Head of caudate nucleus (tissue), 42 donors: ENCODE measurements around the gene GNAT1.
A peak's percentile ranks its signal among the peaks of the same experiment; 100 is the strongest.

Experiments
- DNase-seq, 42 donors: peaks; one replicate each; pipeline versions ENCODE4 v3.0.0 to v3.0.0-alpha.2; 2020 to 2021; ENCODE audit warnings: mixed read lengths in 7 of 42
- intact Hi-C: fragments of 100-400 bp; cut with DNase I; formaldehyde crosslinking; loops from one replicate; pipeline ENCODE4 v1.15.0; 2022

Gene GNAT1

DNA sequence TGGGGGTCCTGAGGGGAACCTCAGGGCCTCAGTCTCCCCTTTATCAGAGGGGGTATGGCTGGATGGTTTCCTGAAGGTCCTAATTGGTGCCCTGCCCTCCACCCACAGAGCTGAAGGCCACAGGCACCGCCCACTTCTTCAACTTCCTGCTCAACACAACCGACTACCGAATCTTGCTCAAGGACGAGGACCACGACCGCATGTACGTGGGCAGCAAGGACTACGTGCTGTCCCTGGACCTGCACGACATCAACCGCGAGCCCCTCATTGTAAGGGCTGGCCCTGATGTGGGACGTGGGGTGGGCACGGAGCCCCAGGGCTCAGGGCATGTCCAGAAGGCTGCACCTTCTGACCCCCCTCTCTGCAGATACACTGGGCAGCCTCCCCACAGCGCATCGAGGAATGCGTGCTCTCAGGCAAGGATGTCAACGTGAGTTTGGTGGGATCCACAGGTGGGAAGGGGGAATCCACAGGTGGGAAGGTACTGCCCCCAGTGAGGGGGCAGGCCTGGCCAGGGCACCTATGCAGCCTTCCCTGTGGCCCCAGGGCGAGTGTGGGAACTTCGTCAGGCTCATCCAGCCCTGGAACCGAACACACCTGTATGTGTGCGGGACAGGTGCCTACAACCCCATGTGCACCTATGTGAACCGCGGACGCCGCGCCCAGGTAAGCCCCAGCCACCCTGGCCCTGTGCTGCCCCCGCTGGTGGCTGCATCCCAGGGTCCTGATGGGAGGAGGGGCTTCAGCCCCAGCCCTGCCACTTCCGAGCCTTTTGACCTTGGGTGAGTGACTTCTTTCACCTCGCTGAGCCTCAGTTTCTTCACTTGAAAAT is 17.5 kb upstream of the GNAT1 start:
- intact Hi-C loops: no loop called here

DNA sequence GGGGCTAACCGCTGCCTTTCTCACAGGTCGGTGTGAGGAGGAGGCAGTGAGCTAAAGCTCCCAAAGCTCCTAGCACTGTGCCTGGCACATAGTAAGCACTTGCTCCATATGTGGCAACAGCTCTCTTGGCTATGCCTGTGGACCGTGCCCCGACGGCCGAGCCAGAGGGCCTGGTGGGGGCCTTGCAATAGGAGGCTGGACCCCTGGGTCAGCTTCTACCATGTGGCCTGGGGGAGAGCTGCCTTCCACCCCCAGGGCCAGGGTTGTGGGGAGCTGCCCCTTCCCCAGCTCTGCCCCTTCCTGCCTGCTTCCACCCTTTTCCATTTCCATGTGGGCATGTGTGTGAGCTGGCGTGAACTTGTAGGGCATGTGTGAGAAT is 16.9 kb upstream of the GNAT1 start:
- no peak for DNase-seq
- intact Hi-C loops: no loop called here

More for the DNA sequence above, 17.5 kb upstream of the GNAT1 start:
- DNase-seq: no peak

DNA sequence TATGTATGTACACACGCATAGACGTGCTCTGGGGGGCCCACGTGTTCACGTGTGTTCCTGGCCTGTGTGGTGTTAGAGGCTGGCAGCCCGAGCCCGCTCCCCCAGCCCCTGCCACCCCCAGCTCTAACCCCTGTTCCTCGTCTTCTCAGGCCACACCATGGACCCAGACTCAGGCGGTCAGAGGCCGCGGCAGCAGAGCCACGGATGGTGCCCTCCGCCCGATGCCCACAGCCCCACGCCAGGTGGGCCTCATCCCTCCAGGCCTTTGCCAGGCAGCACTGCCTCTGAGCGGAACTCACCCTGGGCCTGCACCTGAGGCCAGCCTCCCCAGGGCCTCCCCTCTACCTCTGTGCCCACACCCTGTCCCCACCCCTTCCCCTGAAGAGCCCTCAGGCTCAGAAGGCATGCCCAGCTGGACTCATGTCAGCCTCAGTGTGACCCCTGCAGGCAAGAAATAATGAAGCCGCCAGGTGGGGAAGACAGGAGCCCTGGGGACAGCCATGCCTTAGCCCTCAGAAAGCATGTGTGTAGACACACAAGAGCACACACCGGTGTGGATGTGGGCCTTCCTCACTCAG is 16.4 kb upstream of the GNAT1 start:
- DNase-seq: no peak
- intact Hi-C loops: no loop called here

DNA sequence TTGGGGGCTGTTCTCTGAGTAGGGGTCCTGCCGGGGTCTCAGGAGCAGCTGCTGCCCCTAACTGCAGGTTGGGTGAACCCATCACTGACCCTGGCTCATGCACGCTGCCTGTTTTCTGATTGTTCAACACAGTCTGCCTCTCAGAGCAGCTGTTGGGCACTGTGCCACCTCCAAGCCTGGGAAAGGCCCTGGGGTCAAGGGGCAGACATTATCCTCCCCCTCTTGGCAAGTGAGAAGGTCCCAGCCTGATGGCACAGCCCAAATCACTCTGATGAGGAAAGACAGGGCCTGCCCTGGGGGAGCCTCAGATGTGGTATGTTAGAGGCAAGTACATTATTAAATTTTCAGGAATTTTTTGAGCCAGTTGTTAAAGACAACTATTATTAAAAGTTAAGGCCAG is 14.1 kb upstream of the GNAT1 start:
- intact Hi-C loops: no loop called here
- no peak for DNase-seq

DNA sequence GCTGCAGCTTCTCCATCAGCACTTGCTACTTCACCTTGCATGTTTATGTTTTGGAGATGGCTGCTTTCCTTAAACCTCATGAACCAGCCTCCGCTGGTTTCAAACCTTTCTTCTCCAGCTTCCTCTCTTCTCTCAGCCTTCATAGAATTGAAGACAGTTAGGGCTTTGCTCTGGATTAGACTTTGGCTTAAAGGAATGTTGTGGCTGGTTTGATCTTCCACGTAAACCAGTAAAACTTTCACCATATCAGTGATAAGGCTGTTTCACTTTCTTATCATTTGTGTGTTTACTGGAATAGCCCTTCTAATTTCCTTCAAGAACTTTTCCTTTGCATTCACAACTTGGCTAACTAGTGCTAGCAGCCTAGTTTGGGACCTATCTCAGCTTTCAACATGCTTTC is 11.7 kb upstream of the GNAT1 start:
- no peak for DNase-seq
- intact Hi-C loops: no loop called here

DNA sequence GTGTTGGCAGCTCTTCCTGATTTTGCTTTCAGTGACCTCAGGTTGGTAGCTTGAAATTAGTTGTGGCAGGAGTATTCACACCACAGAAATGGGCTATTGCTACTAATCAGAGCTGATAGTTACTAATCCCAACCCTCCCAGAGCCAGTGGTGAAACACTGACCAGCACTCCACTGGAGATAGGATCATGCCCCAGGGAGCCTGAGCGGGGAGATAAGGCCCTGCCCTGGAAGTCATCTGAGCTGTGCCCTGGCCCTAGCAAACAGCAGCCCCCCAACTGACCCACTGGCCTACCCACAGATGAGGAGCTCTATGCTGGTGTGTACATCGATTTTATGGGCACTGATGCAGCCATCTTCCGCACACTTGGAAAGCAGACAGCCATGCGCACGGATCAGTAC is 9.4 kb upstream of the GNAT1 start:
- DNase-seq: no peak
- intact Hi-C loops: no loop called here

DNA sequence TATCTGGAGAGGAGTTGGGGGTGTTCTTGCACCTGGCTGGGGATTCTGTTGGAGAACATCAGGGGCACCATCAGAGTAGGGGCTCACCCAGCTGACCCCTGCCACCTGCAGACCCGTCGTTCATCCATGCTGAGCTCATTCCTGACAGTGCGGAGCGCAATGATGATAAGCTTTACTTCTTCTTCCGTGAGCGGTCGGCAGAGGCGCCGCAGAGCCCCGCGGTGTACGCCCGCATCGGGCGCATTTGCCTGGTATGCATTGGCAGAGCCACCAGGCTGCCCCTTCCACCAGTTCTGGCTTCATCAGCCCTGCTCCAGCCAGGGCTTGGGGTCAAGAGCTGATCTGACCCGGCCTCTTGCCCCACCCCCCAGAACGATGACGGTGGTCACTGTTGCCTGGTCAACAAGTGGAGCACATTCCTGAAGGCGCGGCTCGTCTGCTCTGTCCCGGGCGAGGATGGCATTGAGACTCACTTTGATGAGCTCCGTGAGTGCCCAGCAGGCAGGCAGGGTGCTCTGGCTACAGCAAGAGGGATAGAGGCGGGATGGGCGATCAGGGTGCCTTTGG is 8.8 kb upstream of the GNAT1 start:
- DNase-seq: no peak
- intact Hi-C loops: no loop called here

DNA sequence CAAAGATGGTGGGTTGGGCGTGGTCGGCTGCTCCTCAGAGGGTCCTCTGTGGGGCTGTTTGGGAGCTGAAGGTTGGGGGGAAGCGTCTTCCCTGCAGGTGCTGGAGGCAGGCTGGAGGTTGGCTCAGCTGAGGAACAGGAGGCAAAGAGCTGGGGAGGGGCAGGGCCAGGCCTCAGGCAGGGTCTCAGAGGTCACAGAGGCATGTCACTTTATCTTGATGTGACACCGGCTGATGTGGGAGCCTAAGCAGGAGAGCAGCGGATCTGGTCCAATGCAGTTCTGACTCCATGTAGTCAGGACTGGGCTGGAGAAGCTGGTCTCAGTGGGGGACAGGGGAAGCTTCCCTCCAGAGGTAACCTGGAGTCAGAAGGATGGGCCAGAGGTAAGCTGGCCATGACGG is 7.7 kb upstream of the GNAT1 start:
- DNase-seq: no peak
- intact Hi-C loops: no loop called here

DNA sequence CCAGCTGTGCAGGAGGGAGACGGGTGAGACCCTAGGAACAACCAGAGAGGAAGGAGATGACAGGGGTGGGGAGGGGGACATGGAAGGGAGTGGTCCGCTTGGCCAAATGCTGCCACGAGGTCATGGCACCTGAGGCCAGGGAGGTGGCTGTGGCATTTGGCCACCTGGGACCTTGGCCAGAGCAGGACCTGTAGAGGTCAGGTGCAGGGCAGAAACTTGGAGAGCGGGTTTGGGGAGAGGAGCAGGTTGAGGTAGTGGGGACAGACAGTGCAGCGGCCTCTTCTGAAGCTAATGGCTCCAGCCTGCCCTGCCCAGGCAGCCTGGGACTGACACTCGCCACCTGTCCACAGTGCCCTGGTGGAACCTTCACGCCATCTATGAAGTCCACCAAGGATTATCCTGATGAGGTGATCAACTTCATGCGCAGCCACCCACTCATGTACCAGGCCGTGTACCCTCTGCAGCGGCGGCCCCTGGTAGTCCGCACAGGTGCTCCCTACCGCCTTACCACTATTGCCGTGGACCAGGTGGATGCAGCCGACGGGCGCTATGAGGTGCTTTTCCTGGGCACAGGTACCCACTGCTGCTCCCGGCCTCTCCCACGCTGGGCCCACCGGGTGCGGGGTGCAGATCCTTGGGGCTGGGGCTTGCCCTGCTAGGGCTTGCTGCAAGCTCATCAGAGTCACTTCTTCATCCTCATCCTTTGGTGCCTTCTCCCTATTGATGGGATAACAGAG is 7.0 kb upstream of the GNAT1 start:
- intact Hi-C loops: no loop called here
- no peak for DNase-seq

DNA sequence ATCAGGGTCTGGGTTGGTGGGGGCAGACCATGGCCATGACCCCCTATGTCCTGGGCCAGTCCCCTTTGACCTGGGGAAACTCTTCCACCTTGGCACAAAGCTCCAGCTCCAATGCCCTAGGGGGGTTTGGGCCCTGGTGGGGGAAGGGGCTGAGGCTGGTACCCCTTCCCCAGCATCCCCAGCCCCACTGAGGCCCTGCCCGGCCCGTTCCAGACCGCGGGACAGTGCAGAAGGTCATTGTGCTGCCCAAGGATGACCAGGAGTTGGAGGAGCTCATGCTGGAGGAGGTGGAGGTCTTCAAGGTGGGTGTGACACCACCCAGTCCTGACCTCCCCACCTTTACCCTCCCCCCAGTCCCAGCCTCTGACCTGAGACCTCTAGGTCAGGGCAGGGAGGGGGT is 6.2 kb upstream of the GNAT1 start:
- intact Hi-C loops: no loop called here
- DNase-seq: no peak

DNA sequence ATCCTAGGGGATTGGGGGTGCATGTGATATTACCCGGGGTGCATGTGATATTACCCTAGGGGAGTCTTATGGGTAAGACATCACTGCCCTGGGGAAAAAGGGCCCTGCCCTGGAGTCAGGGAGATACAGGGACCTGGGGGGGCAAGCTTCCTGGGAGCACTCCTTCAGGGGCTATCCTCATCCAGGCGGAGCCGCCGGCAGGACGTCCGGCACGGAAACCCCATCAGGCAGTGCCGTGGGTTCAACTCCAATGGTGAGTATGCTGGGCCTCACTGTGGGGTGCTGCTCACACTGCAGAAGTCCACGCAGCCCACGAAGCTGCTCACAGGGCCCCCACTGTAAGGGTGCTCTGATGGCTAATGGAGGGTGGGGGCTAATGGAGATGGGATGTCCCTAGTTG is 5.3 kb upstream of the GNAT1 start:
- DNase-seq: no peak
- intact Hi-C loops: no loop called here

DNA sequence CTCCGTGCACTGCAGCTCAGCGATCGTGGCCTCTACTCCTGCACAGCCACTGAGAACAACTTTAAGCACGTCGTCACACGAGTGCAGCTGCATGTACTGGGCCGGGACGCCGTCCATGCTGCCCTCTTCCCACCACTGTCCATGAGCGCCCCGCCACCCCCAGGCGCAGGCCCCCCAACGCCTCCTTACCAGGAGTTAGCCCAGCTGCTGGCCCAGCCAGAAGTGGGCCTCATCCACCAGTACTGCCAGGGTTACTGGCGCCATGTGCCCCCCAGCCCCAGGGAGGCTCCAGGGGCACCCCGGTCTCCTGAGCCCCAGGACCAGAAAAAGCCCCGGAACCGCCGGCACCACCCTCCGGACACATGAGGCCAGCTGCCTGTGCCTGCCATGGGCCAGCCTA is 3.7 kb upstream of the GNAT1 start:
- intact Hi-C loops: loop anchor here (2.0 kb wide), 1 partner anchor 67 kb away; no protein-coding TSS in a partner anchor
- no peak for DNase-seq

DNA sequence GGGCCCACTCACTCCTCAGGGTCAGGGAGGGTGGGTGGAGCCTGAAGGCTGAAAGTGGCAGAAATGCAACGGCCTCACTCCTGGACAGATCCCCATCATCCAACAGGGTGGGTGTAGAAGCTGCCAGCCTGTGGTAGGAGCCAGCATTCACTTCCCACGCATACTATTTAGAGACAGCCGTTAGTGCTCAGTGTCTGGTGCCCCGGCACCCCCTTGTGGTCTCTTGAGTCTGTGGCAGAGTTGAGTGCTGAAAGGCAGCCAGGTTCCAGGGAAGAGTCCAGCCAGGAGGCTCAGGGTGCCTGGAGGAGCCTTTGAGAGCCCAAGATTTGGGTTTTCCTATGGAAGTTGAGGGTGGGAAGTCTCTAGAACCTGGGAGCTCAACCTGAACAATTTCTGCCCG is 2.1 kb upstream of the GNAT1 start:
- peak; percentile 63 to 92 (median 80) for DNase-seq
- intact Hi-C loops: loop anchor here (2.0 kb wide), 1 partner anchor 68 kb away; no protein-coding TSS in a partner anchor

DNA sequence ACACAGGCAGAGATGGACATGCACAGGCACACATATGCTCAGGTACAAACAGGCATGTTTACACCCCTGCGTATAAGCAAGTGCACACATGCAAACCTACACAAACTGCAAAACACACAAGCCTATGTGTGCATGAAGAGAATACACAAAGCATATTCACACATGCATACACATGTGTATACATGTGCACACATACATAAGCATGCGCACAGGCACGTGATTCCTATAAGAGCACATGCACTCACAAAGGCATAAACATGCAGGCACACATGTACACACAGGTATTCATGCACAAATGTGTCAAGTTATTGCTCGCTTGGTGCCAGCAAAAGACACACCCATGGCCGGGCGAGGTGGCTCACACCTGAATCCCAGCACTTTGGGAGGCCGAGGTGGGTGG is 1.4 kb upstream of the GNAT1 start:
- DNase-seq: no peak
- intact Hi-C loops: loop anchor here (2.0 to 5.0 kb wide), 2 partner anchors 69 to 87 kb away; partner anchors contain the start of gene LSMEM2

DNA sequence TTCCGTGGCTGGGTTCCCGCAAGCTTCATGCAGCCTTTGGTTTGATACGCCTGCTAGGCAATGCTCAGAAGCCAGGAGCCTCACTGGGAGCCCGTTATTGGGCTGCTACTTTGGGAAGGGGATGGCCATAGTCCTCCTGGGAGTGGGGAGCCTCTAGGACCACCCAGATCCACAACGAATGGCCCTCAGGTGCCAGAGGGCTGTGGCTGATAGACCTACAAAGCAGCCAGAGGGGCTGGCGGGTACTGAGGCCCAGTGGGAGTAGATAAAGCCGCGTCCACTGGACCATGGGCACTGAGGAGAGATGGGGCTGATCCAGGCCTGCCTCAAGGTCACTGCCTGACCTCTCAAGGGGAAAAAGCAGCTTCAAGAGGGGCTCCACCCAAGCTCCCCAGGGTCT is 714 bp downstream of the GNAT1 start:
- no peak for DNase-seq
- intact Hi-C loops: loop anchor here (2.0 to 5.0 kb wide), 2 partner anchors 35 to 85 kb away; partner anchors contain the start of gene LSMEM2

DNA sequence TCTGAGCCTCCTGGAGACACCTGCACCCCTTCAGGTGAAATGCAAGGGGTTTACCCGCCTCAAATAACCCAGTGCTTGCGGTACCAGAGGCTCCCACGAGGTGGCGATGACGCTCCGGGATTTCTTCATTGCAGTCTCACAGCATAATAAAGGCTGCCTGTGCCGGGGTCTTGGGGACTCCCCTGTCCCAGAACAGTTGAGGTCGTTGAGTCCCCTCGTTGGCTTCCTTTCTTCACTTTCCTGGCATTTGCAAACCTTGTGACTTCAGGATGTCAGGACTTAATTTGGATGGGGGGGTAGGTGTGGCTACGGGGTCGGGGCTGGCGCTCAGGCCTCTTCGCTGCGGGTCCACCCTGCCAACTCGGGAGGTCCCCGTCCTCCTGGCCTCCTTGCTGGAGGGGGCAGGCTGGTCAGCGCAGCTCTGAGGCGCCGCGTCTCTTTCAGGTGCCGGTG is 1.3 kb downstream of the GNAT1 start:
- peak in 41 of 42 donors; percentile 47 to 90 (median 78) for DNase-seq
- intact Hi-C loops: loop anchor here (2.0 to 5.0 kb wide), 2 partner anchors 34 to 85 kb away; partner anchors contain the start of gene LSMEM2

DNA sequence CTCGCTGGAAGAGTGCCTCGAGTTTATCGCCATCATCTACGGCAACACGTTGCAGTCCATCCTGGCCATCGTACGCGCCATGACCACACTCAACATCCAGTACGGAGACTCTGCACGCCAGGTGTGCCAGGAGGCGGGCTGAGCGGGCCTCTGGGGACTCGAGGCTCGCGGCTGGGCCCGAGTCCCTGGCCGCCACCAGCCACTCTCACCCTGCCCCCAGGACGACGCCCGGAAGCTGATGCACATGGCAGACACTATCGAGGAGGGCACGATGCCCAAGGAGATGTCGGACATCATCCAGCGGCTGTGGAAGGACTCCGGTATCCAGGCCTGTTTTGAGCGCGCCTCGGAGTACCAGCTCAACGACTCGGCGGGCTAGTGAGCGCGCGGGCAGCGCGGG is 1.9 kb downstream of the GNAT1 start:
- no peak for DNase-seq
- intact Hi-C loops: loop anchor here (2.0 to 5.0 kb wide), 2 partner anchors 34 to 84 kb away; partner anchors contain the start of gene LSMEM2

DNA sequence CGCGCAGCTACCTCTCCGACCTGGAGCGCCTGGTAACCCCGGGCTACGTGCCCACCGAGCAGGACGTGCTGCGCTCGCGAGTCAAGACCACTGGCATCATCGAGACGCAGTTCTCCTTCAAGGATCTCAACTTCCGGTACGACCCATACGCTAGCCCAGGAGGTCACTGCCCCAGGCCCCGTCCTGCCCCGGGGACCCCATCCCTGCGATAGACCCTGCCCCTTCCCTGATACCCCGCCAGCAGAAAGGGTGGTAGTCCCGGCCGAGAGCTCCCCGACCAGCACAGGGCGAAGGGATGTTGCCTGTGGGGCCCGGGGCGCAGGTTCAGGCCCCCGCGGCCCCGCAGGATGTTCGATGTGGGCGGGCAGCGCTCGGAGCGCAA is 2.3 kb downstream of the GNAT1 start:
- DNase-seq: no peak
- intact Hi-C loops: loop anchor here (2.0 to 5.0 kb wide), 2 partner anchors 33 to 84 kb away; partner anchors contain the start of gene LSMEM2

DNA sequence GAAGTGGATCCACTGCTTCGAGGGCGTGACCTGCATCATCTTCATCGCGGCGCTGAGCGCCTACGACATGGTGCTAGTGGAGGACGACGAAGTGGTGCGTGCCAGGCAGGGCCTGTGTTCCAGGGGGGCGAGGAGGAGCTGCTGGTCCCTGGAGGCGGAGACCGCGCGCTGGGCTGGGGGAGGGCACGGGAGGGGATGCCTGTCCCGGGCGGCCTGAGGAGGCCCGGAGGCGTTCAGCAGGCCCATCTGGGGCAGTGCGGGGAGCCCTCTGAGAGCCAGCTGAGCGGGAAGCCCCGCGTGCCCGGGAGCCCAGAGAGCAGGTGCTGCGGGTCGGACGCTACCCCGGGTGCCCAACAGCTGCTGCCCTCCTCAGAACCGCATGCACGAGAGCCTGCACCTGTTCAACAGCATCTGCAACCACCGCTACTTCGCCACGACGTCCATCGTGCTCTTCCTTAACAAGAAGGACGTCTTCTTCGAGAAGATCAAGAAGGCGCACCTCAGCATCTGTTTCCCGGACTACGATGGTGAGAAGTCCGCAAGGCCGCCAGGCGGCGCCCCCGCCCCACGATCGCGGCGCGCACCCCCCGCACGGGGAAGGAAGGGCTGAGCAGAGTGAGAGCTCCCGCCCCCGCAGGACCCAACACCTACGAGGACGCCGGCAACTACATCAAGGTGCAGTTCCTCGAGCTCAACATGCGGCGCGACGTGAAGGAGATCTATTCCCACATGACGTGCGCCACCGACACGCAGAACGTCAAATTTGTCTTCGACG is 2.9 kb downstream of the GNAT1 start:
- peak; percentile 51 to 91 (median 80) for DNase-seq
- intact Hi-C loops: loop anchor here (5.0 kb wide), 1 partner anchor 83 kb away; the partner anchor contains the start of gene LSMEM2
